ENCODE data around the gene HSDL1.

HSDL1 gene

DNA sequence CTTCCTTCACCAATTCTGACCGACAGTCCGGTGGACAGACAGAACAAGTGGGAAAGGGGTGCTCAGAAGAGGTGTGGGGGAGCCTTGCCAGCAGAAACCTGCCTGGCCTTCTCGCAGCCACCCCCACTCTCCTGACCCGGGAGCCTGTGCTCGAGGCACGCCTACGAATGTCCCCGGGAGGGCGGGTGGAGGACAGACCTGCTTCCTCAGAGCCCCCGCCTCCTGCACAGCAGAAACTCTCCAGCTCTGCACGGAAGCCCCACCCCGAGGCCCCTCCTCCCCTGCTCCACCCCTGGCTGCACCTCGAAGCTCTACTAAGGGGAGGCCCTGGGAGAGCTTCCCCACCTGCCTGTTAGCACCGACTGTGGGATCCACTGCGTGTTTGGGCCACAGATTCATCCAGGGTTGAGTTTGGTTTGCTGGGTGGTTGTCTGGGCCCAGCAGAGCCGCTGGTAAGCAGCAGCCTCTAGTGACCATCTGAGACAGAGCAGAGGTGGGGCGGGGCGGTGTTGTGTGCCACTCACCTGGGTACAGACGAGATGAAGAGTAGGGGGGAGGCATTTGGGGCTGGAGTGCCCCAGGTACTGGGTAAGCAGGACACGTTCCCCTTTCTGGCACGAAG, 35.7 kb upstream of the HSDL1 start:
- Histone ChIP-seq H3K4me2 (ENCODE audit: low read length) (no peak overlapping the region), H4K20me1 (ENCODE audit: insufficient read depth, low read length) (no peaks in the 10 kb centered on the region), H3K27ac (ENCODE audit: low read length) (no peak overlapping the region), H3K79me2 (ENCODE audit: low read length) (peaks cover 13% of the 10 kb centered on the region), H3K4me1 (ENCODE audit: low read length) (no peaks in the 10 kb centered on the region), H3K4me3 (ENCODE audit: low read length) (no peak overlapping the region), H3K9ac (ENCODE audit: low read length) (no peak overlapping the region), H2AFZ (ENCODE audit: low read depth, low read length) (no peak overlapping the region), H3K27me3 (ENCODE audit: low read depth, low read length) (no peaks in the 10 kb centered on the region), H3K9me3 (ENCODE audit: insufficient read depth, low read length) (no peaks in the 10 kb centered on the region), H3K36me3 (replicated peaks; ENCODE audit: low read depth, low read length) (peaks cover 16% of the 10 kb centered on the region)
- TF ChIP-seq EZH2phosphoT487 (IDR thresholded peaks at IDR 0.05; ENCODE audit: low read depth) = no peak
- TF ChIP-seq, protein P1, sequence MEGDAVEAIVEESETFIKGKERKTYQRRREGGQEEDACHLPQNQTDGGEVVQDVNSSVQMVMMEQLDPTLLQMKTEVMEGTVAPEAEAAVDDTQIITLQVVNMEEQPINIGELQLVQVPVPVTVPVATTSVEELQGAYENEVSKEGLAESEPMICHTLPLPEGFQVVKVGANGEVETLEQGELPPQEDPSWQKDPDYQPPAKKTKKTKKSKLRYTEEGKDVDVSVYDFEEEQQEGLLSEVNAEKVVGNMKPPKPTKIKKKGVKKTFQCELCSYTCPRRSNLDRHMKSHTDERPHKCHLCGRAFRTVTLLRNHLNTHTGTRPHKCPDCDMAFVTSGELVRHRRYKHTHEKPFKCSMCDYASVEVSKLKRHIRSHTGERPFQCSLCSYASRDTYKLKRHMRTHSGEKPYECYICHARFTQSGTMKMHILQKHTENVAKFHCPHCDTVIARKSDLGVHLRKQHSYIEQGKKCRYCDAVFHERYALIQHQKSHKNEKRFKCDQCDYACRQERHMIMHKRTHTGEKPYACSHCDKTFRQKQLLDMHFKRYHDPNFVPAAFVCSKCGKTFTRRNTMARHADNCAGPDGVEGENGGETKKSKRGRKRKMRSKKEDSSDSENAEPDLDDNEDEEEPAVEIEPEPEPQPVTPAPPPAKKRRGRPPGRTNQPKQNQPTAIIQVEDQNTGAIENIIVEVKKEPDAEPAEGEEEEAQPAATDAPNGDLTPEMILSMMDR (IDR thresholded peaks at IDR 0.05; ENCODE audit: low read depth, low read length) = no peak

DNA sequence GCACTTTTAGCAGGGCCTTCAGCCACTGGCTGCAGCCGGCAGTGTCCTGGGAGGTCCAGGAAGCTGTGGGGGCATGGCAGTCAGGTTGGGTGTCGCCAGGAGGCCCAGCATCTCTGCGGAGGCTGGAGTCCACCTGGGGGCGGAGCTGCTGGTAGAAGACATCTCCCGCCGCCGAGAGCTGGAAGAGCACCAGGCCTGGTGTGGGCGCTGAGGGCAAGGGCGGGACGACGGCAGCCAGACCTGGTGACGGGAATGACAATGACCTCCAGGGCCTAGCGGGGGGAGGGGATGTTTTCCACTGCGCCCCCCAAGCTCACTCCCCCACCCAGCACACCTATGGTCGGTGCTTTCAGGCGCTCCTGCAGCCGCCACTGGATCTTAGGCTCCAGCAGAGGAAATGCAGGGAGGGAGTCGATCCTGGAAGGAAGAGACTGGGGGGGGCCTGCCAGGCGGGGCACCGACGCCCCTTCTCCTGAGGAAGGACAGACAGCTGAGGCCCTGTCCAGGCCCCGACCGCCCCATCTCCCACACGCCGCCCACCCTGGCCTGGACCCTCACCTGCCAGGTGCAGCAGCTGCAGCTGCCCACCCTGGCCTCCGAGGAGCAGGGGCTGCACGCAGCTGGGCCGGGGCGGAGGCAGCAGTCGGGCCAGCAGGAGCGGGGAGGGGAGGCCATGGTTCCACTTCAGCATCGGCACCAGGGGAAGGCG, 34.8 kb upstream of the HSDL1 start:
- H3K4me3 ChIP-seq (ENCODE audit: low read length) = no peak overlapping the region
- H3K9me3 ChIP-seq (ENCODE audit: insufficient read depth, low read length) = no peaks in the 10 kb centered on the region
- no peaks in the 10 kb centered on the region for H3K27me3 ChIP-seq (ENCODE audit: low read depth, low read length)
- H3K36me3 ChIP-seq (replicated peaks; ENCODE audit: low read depth, low read length) = peaks cover 16% of the 10 kb centered on the region
- H3K9ac ChIP-seq (ENCODE audit: low read length) = no peak overlapping the region
- no peaks in the 10 kb centered on the region for H4K20me1 ChIP-seq (ENCODE audit: insufficient read depth, low read length)
- H3K4me2 ChIP-seq (ENCODE audit: low read length) = no peak overlapping the region
- H3K4me1 ChIP-seq (ENCODE audit: low read length) = 0 out of 2 replicates have a peak, but pooled peaks cover 2% of the 10 kb centered on the region
- H3K79me2 ChIP-seq (ENCODE audit: low read length) = peaks cover 4% of the 10 kb centered on the region; the same call in 1 of the 2 replicates
- no peak overlapping the region for H2AFZ ChIP-seq (ENCODE audit: low read depth, low read length)
- H3K27ac ChIP-seq (ENCODE audit: low read length) = no peak overlapping the region
- TF ChIP-seq, protein P1 (IDR thresholded peaks at IDR 0.05; ENCODE audit: low read depth, low read length) = no peak
- TF ChIP-seq EZH2phosphoT487 (IDR thresholded peaks at IDR 0.05; ENCODE audit: low read depth) = no peak

DNA sequence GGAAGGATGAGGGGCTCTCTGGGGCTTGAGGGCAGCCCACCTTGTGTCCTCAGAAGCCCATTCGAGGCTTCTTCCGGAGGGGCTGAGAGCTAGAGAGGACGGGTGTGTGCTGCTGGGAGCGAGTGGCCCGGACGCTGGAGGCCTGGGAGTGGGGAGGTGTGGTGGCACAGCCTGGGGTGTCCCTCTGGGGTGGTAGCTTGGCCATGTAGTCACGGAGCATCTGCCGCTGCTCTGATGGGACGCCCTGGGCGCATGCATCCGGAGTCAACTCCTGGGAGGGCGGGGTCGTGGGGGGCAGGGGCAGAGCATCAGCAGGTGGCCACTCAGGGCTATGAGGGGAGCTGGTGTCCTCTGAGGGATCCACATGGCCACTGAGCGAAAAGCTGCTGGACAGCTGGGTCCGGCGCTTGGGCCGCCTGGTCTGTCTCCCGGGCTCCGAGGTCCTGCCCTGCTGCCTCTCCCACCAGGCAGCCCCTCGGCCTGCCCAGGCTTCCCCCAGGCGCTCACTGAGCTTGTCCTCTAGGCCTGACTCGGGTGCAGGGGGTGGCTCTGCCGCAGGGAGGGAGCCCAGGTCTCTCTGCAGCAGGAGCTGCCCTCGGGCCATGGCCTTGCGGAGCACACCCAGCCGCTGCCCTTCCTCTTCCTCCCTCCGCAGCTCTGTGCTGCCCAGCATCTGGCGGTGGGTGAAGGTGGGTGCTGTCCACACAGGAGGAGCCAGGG, 34.1 kb upstream of the HSDL1 start:
- Histone ChIP-seq H4K20me1 (ENCODE audit: insufficient read depth, low read length) (no peaks in the 10 kb centered on the region), H3K4me2 (ENCODE audit: low read length) (no peak overlapping the region), H3K79me2 (ENCODE audit: low read length) (no peaks in the 10 kb centered on the region; the same call in 1 of the 2 replicates), H3K9me3 (ENCODE audit: insufficient read depth, low read length) (no peaks in the 10 kb centered on the region), H3K27me3 (ENCODE audit: low read depth, low read length) (peaks cover 1% of the 10 kb centered on the region; the same call in 1 of the 2 replicates), H3K9ac (ENCODE audit: low read length) (no peak overlapping the region), H3K27ac (ENCODE audit: low read length) (no peak overlapping the region), H3K4me1 (ENCODE audit: low read length) (0 out of 2 replicates have a peak, but pooled peaks cover 2% of the 10 kb centered on the region), H3K36me3 (replicated peaks; ENCODE audit: low read depth, low read length) (peaks cover 16% of the 10 kb centered on the region), H2AFZ (ENCODE audit: low read depth, low read length) (no peak overlapping the region), H3K4me3 (ENCODE audit: low read length) (no peak overlapping the region)
- no peak for TF ChIP-seq EZH2phosphoT487 (IDR thresholded peaks at IDR 0.05; ENCODE audit: low read depth)
- TF ChIP-seq, protein P1 (IDR thresholded peaks at IDR 0.05; ENCODE audit: low read depth, low read length) = no peak
